Measurements from ENCODE around the gene MFSD1.
A peak's percentile ranks its signal among the peaks of the same experiment; 100 is the strongest.
"Not testable (repeated sequence)": the region's sequence is repeated elsewhere in the genome, so short reads cannot be mapped to it uniquely, and the experiment has no call there.

The MFSD1 gene

DNA sequence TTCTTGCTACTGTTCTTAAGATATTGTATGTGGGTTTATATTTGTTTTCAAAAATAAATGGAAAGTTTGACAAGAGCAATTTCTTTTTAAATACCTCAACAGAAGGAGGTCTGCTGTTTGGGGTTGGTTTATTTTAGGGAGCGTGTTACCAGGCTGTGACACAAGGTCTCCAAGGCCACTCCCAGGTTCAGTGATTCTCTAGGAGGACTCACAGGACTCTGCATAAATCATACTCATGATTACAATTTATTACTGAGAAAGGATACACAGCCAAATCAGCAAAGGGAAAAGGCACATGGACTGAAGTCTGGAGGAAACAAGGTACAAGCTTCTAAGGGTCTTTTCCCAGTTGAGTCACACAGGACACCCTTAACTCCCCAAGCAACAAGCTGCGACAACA lies 18.8 kb upstream of the MFSD1 start:
- TF ChIP-seq, protein P1, sequence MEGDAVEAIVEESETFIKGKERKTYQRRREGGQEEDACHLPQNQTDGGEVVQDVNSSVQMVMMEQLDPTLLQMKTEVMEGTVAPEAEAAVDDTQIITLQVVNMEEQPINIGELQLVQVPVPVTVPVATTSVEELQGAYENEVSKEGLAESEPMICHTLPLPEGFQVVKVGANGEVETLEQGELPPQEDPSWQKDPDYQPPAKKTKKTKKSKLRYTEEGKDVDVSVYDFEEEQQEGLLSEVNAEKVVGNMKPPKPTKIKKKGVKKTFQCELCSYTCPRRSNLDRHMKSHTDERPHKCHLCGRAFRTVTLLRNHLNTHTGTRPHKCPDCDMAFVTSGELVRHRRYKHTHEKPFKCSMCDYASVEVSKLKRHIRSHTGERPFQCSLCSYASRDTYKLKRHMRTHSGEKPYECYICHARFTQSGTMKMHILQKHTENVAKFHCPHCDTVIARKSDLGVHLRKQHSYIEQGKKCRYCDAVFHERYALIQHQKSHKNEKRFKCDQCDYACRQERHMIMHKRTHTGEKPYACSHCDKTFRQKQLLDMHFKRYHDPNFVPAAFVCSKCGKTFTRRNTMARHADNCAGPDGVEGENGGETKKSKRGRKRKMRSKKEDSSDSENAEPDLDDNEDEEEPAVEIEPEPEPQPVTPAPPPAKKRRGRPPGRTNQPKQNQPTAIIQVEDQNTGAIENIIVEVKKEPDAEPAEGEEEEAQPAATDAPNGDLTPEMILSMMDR (IDR thresholded peaks at IDR 0.05; ENCODE audit: low read depth, low read length), result no peak
- no peak for DNase-seq
- Histone ChIP-seq H3K9me3 (ENCODE audit: severe bottlenecking) (no peaks in the 10 kb centered on the region), H3K4me3 (ENCODE audit: low read depth, low read length) (no peak overlapping the region), H3K36me3 (no peaks in the 10 kb centered on the region), H3K27me3 (ENCODE audit: insufficient read depth, low read depth, severe bottlenecking) (no peaks in the 10 kb centered on the region), H3K27ac (no peak overlapping the region)

DNA sequence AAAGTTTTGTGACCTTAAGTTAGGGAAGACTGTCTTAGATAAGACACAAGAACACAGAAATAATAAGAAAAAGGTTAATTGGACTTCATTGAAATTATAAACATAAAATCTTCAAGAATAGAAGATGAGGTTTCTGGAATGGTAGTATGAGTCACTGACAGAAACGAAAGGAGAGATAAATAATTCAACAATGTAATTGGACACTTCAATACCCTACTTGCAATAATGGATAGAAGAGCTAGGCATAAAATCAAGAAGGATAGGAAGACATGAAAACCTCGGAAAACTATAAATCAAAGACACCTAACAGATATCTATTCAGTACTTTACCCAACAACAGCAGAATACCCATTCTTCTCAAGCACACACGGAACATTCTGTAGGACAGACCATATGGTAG lies 15.9 kb upstream of the MFSD1 start:
- no peaks in the 10 kb centered on the region for H3K27me3 ChIP-seq (ENCODE audit: insufficient read depth, low read depth, severe bottlenecking)
- no peaks in the 10 kb centered on the region for H3K36me3 ChIP-seq
- H3K4me3 ChIP-seq (ENCODE audit: low read depth, low read length), result no peak overlapping the region
- no peak for DNase-seq
- H3K9me3 ChIP-seq (ENCODE audit: severe bottlenecking), result no peaks in the 10 kb centered on the region
- H3K27ac ChIP-seq, result no peak overlapping the region
- TF ChIP-seq, protein P1 (IDR thresholded peaks at IDR 0.05; ENCODE audit: low read depth, low read length), result no peak

DNA sequence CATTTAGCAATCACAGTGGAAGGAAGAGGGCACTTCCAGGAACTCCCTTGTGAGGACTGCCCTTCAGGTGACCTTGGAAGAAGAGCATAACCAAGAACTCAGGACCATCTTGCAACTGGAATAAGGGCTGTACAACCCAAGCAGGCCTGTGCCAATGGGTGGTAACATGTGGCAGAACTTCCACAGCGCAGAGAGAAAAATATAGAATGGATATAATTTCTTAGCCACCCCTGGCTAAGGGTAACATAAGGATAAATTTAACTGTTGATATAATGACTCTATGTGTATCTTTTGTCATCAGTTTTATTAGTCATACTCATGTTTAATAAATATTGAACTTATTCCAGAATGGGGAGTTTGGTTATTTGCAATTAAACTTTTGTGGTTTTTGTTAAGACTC lies 13.4 kb upstream of the MFSD1 start:
- Histone ChIP-seq H3K27ac (no peak overlapping the region), H3K36me3 (no peaks in the 10 kb centered on the region), H3K27me3 (ENCODE audit: insufficient read depth, low read depth, severe bottlenecking) (no peaks in the 10 kb centered on the region), H3K4me3 (ENCODE audit: low read depth, low read length) (no peak overlapping the region), H3K9me3 (ENCODE audit: severe bottlenecking) (no peaks in the 10 kb centered on the region)
- DNase-seq, result no peak
- TF ChIP-seq, protein P1 (IDR thresholded peaks at IDR 0.05; ENCODE audit: low read depth, low read length), result no peak

DNA sequence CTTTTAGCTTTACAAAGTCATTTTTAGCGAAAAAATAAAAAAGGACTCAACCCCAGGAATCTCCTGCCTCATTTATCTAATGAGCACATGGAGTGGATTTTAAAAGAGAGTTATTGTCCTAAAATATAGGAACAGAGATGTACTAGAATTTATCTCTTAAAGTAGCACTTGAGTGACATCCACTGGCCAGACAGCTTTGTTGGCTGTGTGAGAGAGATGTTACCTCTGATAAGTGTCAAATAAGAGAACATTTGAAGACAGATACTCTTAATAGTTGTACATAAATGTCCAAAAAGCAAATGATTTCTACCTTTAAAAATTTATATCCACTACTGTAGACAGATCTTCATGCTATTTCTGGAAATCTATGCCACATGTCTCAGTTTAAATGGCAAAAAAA lies 12.3 kb upstream of the MFSD1 start:
- TF ChIP-seq, protein P1 (IDR thresholded peaks at IDR 0.05; ENCODE audit: low read depth, low read length), result 0 out of 2 replicates have a peak, but pooled peaks have one; percentile 24
- H3K27ac ChIP-seq, result no peak overlapping the region
- H3K36me3 ChIP-seq, result no peaks in the 10 kb centered on the region
- H3K27me3 ChIP-seq (ENCODE audit: insufficient read depth, low read depth, severe bottlenecking), result no peaks in the 10 kb centered on the region
- H3K4me3 ChIP-seq (ENCODE audit: low read depth, low read length), result no peak overlapping the region
- peak; percentile 14 for DNase-seq
- no peaks in the 10 kb centered on the region for H3K9me3 ChIP-seq (ENCODE audit: severe bottlenecking)

DNA sequence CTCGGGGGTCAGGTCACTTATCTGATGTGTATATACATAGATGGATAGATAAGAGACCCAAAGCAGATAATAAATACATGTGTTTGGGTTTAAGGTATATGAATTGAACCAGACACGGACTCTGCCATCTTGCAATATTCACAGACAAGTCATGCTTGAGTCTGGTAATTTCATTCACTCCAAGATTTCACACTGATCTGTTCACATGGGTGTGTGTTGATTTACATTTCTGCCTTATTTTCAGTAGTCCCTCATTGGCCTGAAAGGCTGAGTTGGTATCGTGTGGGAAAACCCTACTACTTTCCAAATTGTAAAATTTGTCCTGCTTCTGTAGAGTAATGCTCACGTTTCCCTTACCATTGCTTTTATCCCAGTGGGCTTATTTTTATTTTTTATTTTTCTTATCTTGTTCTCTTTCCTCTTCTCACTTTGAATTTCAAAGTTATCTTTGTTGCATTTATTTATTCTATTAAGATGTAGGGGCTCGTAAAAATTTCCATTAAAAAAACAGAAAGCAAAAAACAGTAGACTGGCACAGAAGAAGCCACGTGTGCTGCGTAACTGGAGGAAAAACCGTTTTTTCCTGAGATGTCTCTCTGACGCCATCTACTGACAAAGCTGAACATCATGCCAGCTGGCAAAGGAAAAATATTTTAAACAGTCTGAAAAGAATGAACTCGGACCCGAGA lies 10.8 kb upstream of the MFSD1 start:
- no peaks in the 10 kb centered on the region for H3K9me3 ChIP-seq (ENCODE audit: severe bottlenecking)
- no peak overlapping the region for H3K27ac ChIP-seq
- no peak overlapping the region for H3K4me3 ChIP-seq (ENCODE audit: low read depth, low read length)
- H3K36me3 ChIP-seq, result no peaks in the 10 kb centered on the region
- no peaks in the 10 kb centered on the region for H3K27me3 ChIP-seq (ENCODE audit: insufficient read depth, low read depth, severe bottlenecking)
- peak; percentile 11 for DNase-seq
- TF ChIP-seq, protein P1 (IDR thresholded peaks at IDR 0.05; ENCODE audit: low read depth, low read length), result peak; percentile 72

DNA sequence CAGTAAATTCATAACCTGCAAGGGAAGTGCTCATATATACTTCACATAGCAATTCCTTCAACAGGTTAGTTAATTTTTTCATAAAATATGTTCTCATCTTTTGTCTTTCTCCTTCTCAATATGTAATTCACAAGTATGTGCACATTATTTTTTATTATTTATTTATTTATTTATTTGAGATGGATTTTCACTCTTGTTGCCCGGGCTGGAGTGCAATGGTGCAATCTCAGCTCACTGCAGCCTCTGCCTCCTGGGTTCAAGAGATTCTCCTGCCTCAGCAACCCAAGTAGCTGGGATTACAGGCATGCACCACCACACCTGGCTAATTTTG lies 10.3 kb upstream of the MFSD1 start:
- H3K36me3 ChIP-seq; H3K9me3 ChIP-seq (ENCODE audit: severe bottlenecking); H3K4me3 ChIP-seq (ENCODE audit: low read depth, low read length); H3K27ac ChIP-seq; DNase-seq; H3K27me3 ChIP-seq (ENCODE audit: insufficient read depth, low read depth, severe bottlenecking): not testable (repeated sequence)

All from WERI-Rb-1 (cell line).